ENCODE data around the gene CD96.
"Not testable (repeated sequence)": the region's sequence is repeated elsewhere in the genome, so short reads cannot be mapped to it uniquely, and the experiment has no call there.

Gene CD96, protein sequence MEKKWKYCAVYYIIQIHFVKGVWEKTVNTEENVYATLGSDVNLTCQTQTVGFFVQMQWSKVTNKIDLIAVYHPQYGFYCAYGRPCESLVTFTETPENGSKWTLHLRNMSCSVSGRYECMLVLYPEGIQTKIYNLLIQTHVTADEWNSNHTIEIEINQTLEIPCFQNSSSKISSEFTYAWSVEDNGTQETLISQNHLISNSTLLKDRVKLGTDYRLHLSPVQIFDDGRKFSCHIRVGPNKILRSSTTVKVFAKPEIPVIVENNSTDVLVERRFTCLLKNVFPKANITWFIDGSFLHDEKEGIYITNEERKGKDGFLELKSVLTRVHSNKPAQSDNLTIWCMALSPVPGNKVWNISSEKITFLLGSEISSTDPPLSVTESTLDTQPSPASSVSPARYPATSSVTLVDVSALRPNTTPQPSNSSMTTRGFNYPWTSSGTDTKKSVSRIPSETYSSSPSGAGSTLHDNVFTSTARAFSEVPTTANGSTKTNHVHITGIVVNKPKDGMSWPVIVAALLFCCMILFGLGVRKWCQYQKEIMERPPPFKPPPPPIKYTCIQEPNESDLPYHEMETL

DNA sequence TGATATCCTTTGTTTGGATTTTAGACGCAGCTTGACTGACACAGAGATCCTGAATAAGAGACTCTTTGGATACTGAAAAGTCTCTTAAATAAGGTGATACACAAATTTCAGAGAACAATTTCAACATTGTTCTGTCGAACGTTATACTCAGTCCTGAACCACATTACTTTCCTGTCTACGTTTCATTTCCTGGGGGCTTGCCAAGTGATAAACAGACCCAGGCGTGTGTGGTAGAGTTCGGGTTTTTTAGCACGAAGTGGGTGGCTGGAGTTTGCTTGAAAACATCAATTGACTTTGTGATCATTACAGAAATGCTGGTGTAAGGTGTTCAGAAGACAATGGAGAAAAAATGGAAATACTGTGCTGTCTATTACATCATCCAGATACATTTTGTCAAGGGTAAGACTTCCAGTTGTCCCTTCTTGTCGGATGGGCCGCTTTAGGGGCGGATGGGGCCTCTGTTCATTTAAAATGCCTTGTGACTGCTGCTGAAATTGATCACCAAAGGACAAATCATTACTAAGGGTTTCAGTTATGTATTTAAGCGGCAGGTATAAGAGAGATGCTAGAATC, at the start of gene CD96:
TSS of gene CD96 (plus strand) at position 287 of the 573 bp plus-strand sequence. CDS start at position 339, 52 bp downstream.
- peak; percentile 56 to 62 for DNase-seq (ENCODE audit: low read depth in 2 of 2)

DNA sequence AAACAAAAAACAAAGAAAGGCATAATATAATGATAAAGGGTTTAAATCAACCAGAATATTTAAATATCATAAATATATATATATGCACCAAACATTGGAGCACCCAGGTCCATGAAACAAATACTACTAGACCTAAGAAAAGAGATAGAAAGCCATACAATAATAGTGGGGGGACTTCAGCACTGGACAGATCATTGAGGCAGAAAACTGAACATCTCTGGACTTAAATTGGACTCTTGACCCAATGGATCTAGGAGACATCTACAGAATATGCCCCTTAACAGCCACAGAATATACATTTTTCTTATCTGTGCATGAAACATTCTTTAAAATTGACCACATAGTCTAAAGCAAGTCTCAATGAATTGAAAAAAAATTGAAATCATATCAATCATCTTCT, 48.7 kb upstream of the CD96 start:
- no peak for DNase-seq (ENCODE audit: low read depth in 2 of 2)

DNA sequence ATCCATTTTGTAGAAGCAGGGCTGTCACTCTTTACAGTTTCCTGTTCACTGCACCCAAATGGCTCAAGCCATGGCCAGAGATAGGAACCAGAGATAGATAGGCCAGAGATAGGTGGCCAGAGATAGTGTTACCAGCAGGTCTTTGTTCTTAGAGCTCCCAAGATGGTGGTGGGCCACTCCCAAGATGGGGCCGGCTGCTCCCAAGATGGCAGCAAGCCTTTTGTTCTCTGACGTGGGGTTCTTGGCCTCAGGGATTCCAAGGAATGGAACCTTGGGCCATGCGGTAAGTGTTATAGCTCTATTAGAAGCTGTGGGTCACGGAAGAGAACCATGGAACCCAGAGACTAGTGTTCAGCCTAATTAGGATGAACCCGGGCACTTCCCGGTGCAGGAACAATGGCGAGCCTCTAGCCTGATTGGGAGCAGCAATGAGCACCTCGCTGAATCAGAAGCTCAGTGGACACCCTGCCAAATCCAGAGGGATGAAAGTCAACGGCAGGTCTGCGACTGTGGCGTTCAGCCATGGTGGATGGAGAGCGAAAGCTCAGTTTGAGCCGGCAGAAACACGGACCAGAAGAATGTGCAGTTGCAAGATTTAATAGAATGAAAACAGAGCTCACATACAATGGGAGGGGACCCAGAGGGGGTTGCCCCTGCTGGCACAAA, 45.0 kb upstream of the CD96 start:
- DNase-seq (ENCODE audit: low read depth in 2 of 2) = no peak

DNA sequence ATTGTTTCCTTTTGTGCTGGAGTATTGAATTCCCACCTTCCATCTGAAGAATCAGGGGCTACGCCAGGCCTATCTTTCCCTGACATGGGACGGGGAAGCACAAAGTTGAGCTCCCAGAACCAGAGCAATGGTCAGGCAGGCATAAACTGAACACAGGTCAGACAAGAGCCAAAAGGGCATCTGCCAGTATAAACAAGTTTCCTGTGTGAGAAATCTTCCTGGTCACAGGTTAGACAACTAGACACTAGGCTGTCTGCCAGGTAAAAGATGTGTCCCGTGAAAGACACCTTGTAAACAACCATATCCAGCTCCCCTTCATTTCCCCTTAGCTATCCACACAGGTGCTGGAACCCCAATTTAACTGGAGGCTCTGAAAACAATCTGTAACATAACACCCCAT, 44.0 kb upstream of the CD96 start:
- DNase-seq (ENCODE audit: low read depth in 2 of 2) = no peak

DNA sequence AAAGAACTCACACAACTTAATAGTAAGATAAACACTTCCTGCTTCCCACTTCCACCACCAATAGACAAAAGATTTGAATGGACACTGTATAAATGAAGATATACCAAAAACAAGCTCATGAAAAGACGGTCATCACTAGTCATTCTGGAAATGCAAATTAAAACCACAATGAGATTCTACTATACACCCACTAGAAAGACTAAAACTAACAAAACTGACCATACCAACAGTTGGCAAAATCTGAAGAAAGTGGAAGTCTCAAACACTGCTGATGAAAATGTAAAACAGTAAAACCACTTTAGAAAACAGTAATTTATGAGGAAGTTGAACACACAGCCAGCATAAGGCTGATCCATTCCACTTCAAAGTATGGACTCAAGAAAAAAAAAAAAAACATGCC, 35.6 kb upstream of the CD96 start:
- DNase-seq (ENCODE audit: low read depth in 2 of 2) = no peak

DNA sequence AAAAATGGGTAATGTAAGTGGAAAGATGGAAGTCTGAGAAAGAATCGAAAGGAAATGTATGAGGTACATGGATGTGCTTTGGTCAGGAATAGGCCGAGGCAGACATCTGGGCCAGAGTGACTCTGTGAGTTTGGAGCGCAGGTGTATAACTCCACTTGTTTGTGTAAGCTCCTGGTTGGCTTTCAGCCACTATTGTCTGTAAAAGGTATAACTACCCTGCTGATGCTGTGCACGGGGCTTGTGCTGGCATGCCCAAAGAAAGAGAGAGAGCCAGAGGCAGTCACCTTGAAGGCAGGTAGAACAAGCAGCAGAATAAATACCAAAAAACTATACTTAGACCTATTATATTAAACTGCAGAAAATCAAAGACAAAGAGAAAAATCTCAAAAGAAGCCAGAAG, 32.7 kb upstream of the CD96 start:
- DNase-seq (ENCODE audit: low read depth in 2 of 2) = no peak

DNA sequence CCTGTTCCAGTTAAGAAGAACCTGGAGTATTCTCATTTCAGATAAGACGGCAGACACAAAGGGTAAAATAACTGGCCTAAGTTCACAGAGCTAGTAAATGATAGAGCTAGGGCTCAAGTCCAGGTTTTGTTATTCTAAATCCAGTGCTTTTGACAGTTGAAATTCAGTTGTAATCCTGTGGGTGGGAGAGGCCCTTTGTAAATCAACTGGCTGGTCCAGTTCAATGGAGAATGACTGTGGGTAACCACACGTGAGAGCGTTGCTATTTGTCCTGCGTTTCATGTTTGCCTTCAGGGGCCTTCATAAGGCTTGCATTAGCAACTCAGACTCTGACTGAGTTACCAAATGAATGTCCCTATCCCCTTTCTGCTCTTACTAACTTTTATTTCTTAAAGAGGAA, 24.2 kb upstream of the CD96 start:
- no peak for DNase-seq (ENCODE audit: low read depth in 2 of 2)

DNA sequence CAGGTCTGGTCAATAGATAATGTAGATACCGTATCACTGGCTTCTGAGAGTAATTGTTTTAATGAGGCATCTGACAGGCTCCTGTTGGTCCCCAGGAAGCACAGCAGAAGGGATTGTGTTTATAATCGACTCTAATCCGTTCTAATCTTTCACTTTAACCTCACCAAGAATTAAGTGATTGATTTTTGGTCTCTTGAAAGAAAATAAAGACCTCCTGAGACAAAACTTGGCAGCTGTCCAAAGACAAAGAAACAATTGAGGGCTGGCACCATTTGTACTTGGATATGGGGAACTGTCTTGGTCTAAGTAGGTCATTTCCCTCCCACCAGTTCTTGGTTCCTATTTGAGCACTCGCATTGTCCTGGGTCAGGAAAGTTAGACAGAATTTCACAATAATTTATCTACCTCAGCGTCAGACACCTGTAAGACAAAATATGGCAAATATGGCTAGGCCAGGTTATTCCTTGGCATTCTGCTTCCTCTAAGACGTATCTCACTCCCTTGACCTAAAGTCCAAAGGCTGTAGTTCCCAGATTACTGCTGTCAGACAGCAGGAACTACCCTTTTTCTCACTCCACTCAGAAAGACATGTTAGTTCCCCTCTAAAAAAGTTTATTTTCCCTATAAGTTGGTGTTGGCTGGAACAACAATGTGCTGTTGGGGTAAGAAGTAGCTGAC, 22.7 kb upstream of the CD96 start:
- DNase-seq (ENCODE audit: low read depth in 2 of 2) = no peak

DNA sequence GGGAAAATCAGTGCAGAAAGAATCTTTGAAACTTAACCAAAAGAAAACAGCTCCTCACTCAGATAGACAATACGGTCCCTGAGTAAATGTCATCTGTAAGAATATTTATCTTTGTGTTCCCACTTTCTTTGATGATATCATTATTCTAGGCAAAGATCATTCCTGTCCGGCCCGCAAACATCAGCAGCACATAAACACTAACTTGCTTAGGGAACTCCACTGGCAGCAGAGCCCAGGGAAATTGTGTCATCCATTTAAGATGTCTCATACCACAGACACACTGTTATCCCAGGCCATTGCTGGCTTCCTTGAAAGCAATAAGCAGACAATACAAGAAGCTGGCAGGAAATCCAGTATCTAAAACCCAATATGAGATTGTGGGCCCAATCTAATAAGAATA, 20.1 kb upstream of the CD96 start:
- DNase-seq (ENCODE audit: low read depth in 2 of 2) = no peak

DNA sequence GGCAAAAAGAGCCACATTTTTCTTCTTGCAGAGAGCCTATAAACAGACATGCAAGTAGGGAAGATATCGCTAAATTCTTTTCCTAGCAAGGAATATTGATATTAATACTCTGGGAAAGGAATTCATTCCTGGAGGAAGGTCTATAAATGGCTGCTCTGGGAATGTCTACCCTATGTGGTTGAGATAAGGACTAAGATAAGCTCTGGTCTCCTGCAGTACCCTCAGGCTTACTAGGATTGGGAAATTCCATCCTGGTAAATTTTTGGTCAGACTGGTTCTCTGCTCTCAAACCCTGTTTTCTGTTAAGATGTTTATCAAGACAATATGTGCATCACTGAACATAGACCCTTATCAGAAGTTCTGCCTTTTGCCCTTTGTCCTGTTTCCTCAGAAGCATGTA, 17.5 kb upstream of the CD96 start:
- not testable (repeated sequence) for DNase-seq (ENCODE audit: low read depth in 2 of 2)

DNA sequence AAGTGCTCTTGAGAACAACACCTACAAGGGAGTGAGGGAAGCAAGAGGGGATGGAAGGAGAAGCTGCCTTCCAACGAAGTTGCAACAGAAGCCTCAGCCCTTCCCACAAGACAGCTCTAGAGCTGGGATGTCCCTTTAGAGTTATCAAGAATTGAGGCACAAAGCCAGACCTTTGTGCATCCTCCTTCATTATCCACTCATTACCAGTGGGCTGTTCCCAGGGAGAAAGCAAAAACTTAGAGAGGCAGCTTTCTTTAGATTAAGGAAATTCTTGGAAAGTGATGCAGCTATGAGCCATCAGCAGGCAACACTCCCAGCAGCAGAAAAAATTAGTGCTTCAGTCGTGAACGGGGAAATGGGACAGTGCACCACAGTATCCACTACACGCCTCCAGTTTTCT, 10.6 kb upstream of the CD96 start:
- DNase-seq (ENCODE audit: low read depth in 2 of 2) = no peak

DNA sequence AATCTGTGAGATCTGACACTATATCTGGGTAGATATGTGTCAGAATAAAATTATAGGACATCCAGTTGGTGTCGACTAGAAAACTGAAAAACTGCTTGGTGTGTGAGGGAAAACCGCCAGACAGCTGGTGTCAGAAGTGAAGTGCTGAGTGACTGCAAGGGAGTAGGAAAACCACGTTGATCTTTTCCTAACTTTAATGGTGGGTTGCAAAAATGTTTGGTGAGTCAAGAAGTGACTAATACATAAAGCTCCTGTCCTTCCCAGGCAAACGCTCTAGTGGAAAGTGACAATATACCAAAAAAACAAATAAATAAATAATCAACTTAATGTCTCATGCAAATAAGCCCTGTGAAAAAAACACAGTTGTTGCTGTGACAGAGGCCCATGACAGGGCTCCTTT, 7.3 kb upstream of the CD96 start:
- DNase-seq (ENCODE audit: low read depth in 2 of 2) = no peak

DNA sequence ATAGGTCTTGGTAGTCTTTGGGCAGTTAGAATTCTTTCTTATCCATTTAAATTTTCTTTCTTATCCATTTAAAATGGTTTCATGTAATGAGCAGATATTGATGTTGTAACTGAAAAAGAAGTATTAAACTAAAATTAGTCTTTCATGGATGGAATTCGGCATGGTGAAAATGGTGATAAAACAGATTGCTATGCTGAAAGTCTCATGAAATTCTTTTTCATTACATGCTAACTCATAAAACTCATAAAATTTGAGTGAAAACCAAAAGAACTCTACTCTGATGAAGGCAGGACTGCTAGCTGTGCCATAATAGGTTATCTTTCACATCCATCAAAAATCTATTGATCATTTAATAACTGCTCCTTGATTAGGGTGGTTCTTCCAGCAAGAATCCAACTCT, 3.9 kb upstream of the CD96 start:
- DNase-seq (ENCODE audit: low read depth in 2 of 2) = no peak

DNA sequence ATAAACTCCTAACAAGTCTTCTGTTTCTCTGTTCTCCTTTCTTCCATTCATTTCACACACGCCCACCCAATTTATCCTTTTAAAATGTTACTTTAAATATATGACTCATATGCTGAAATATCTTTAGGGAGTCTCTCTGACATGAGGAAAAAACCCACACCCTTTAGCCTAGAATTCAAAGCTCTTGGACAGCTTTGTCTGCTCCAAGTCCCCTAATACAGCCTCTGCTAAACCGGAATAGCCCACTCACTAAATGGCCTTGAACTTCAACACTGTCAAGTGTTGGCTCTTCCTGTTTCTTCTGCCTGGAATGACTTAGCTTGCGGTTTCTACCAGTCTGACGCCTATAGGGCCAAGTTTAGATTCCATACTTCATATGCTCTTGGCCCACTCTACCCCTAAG, 3.3 kb upstream of the CD96 start:
- no peak for DNase-seq (ENCODE audit: low read depth in 2 of 2)

DNA sequence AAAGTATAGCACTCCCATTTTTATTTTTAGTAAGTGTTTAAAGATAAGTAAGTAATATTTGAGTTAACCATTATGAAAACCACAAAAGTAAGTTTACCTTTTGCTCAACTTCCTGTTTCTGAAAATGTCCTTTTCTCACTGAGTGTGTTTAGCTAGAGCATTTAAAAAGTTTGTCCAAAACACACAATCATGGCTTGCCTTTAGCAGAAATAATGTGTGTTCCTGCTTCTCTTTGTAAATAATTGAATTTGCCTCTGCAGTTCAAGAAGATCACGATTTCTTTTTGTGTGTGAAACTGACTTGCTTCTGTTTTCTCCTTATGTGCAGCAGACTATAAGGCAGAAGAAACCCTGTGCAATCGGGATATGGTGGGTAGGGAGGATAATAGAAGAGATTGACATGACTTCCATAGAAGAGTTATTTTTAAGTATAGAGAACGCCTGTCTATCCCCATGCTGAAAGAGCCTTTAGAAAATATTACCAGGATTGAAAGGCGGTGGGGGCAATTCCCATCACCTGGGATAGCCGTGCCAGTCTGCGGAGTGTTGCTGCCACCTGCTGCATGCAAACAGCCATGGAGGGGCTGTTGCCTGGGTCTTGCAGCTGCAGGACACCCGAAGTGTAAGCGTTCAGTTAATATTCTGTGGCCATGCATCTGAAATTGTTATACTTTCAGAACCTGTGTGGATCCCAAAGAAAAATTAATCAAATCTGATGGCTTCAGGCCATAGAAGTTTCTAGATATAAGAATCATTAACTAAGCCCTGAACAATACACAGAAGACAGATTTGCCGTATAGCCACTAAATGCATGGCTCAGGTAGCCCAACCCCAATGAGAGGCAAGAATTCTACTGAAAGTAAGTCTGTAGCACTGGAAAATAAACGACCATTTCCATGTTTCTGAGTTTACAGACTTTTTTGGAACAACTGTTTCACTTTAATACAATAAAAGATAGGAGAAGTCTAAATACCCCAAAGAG, 2.4 kb upstream of the CD96 start:
- DNase-seq (ENCODE audit: low read depth in 2 of 2) = peak; percentile 30 to 42

DNA sequence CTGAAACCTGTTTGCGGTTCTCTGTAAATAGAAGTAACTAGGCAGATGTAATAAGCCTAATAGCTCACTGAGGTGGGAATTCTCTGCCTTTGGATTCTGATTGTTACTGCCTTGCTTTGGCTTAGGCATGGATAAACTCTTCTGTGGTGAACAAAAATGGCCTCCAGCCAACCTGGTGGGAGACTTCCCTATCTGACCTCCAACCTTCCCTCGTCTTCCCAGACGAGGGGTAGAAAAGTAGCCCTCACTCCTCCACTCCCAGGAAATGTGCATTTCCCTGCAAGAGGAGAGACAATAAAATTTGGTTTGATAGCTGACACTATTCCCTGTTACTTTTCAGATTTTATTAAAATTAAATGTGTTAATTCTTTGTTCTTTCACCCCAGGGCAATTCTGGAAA, 606 bp upstream of the CD96 start:
- no peak for DNase-seq (ENCODE audit: low read depth in 2 of 2)

DNA sequence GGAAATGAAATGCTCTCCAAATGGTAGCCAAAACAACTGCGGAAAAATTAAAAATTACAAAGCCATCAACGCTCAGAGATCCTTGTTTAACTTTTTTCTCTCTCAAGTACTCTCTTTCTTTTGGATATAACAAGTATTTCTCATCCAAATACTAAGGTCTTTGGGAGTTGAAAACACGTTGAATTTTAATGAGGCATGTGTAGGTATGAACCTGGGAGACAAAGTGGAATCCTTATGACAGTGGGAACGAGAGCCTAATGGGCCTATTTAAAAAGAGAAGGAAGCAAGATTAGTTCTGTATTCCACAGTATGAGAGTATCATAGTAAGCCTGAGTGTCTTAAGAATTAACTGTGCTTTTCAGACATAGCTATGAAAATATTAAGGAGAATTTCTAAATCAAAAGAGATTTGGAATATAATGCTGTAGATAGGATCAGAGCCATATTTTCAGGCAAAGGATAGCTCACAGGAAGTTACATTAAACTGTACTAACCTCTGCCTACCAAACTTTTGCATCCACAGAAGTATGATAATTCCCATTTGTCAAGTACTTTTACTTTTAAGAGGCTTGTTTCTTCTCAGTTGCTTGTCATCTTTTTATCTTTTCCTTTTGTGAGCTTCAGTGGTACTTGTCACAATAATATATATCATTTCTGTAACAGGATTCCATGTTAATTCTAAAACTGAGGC, 759 bp downstream of the CD96 start:
- DNase-seq (ENCODE audit: low read depth in 2 of 2) = no peak

DNA sequence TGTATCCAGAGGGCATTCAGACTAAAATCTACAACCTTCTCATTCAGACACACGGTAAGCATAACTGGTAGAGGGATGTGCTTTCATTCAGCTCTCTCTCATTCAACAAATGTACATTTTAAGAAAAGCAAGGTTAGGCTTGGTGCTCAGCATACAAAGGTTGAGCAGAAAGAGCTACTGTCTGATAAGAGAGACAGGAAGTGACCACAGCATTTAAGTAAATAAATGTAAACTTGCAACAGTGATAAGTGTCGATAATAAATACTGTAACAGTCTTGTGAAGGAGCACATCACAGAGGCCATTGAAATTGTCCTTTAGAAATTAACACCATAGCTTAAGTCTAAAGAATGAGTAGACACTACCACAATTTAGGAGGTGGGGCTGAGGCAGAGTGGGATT, 3.4 kb downstream of the CD96 start:
- no peak for DNase-seq (ENCODE audit: low read depth in 2 of 2)

DNA sequence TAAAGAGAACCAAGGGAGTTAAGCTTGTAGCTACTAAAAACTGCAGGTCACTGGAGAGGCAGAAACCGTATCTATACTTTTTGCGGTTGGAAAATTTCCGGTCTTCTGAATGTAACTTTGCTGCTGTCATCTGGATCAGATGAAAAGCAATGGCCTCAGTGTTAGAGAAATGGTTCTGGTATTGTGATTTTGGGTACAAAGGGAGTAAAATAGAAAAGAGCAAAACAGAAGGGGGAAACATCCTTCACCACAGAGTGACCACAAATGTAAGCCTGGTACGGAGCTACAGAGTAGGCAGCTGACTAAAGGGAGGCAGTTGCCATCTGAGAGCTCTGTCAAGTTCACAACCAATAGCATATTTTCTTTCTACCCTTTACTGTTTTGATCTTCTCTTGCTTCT, 5.6 kb downstream of the CD96 start:
- DNase-seq (ENCODE audit: low read depth in 2 of 2) = peak in 1 of 2 donors; percentile 27

DNA sequence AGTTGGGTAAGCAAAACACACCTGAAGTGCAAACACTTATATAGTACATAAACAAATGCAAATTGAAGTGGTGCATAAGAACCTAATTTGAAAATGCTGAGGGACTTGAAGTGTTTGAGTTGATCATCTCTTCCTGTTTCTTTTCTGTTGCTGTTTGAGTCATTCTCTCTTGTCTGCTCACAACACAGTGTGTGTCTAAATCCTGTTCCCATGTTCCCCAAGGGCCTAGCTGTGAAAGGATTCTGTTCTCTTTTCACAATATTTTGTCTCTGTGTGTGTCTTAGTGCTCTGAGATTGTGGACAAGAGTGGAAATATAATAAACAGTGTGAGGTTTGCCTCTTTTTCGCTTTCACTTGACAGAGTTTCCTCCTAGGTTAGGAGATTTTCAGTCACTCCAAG, 6.1 kb downstream of the CD96 start:
- no peak for DNase-seq (ENCODE audit: low read depth in 2 of 2)
